ENCODE data around the gene FRAT1.
"Not testable (repeated sequence)": the region's sequence is repeated elsewhere in the genome, so short reads cannot be mapped to it uniquely, and the experiment has no call there.

Gene FRAT1

DNA sequence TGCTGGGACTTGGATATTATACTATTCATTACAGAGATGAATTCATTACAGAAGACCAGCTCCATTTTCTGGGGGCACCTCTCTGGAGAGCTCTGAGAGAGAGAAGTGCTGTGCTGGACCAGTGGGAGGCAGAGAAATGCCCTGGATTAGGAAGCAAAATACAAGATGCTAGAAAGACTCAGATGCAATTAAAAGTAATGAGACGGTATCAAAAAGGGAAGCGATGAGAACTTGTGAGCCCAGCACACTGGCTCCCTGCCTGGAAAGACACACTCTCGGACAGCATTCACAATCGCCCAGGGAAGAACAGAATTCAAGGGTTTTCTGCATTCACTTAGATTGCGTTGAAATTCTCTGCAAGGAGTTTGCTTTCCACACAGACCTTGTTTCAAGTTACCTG, 19.0 kb downstream of the FRAT1 start:
- FAIRE-seq: no peak
- no peak for TF ChIP-seq POLR2AphosphoS5 (IDR thresholded peaks at IDR 0.05; ENCODE audit: low read depth, low read length)
- TF ChIP-seq TAF1 (IDR thresholded peaks at IDR 0.05; ENCODE audit: borderline replicate concordance, low read depth, low read length): no peak
- TF ChIP-seq POLR2A (IDR thresholded peaks at IDR 0.05; ENCODE audit: low read depth, low read length): no peak
- DNase-seq (ENCODE audit: insufficient read length): no peak

- TF ChIP-seq POLR2AphosphoS5 (IDR thresholded peaks at IDR 0.05; ENCODE audit: low read depth, low read length): no peak
- TF ChIP-seq TAF1 (IDR thresholded peaks at IDR 0.05; ENCODE audit: borderline replicate concordance, low read depth, low read length): no peak
- TF ChIP-seq POLR2A (IDR thresholded peaks at IDR 0.05; ENCODE audit: low read depth, low read length): no peak
- FAIRE-seq (no peak), DNase-seq (ENCODE audit: insufficient read length) (no peak)
Observed at GRCh38 chr10:97341416-97341815, 22.3 kb downstream of the FRAT1 start.

- not testable (repeated sequence) for FAIRE-seq; DNase-seq (ENCODE audit: insufficient read length)
Observed at GRCh38 chr10:97343664-97344063, 24.6 kb downstream of the FRAT1 start.

GRCh38 chr10:97347317-97347716, 28.2 kb downstream of the FRAT1 start:
- TF ChIP-seq POLR2A (IDR thresholded peaks at IDR 0.05; ENCODE audit: low read depth, low read length) (no peak), POLR2AphosphoS5 (IDR thresholded peaks at IDR 0.05; ENCODE audit: low read depth, low read length) (no peak), TAF1 (IDR thresholded peaks at IDR 0.05; ENCODE audit: borderline replicate concordance, low read depth, low read length) (no peak)
- DNase-seq (ENCODE audit: insufficient read length): no peak
- no peak for FAIRE-seq

DNA sequence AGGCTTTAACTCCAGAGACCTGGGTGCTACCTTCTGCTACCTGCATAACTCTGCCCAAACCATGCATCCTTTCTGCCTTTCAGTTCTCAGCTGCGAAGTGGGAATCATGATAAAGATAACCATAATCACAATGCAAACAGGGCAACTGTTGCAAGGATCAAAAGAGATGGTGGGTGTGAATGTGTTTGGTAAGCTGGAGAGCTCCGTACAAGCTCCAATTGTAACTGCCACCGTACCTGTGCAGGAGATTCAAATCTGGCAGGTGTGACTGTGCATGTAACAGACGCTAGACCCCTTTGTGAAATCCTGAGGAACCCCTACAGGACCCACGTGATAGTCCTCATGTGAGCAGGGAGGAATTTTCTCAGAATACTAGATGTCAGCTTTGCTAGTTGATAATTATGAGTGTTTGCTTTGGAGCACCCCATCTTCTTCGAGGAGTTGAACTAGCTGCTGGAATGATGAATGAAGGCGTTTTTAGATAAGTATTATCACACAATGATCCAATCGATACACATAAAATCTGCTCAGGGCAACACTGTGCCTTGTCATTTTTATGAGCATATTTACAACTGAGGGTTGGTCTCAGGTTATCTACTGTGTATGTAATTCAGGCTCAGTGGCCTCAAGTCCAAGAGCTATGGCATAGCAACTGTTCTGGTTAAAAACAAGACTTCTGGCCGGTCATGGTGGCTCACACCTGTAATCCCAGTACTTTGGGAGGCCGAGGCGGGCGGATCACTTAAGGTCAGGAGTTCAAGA, 30.9 kb downstream of the FRAT1 start:
- DNase-seq (ENCODE audit: insufficient read length): no peak
- no peak for TF ChIP-seq POLR2AphosphoS5 (IDR thresholded peaks at IDR 0.05; ENCODE audit: low read depth, low read length)
- TF ChIP-seq POLR2A (IDR thresholded peaks at IDR 0.05; ENCODE audit: low read depth, low read length): no peak
- no peak for TF ChIP-seq TAF1 (IDR thresholded peaks at IDR 0.05; ENCODE audit: borderline replicate concordance, low read depth, low read length)
- no peak for FAIRE-seq

GRCh38 chr10:97353945-97354344, 34.9 kb downstream of the FRAT1 start:
- DNase-seq (ENCODE audit: insufficient read length): no peak
- TF ChIP-seq TAF1 (IDR thresholded peaks at IDR 0.05; ENCODE audit: borderline replicate concordance, low read depth, low read length) (no peak), POLR2AphosphoS5 (IDR thresholded peaks at IDR 0.05; ENCODE audit: low read depth, low read length) (no peak)
- FAIRE-seq: no peak

DNA sequence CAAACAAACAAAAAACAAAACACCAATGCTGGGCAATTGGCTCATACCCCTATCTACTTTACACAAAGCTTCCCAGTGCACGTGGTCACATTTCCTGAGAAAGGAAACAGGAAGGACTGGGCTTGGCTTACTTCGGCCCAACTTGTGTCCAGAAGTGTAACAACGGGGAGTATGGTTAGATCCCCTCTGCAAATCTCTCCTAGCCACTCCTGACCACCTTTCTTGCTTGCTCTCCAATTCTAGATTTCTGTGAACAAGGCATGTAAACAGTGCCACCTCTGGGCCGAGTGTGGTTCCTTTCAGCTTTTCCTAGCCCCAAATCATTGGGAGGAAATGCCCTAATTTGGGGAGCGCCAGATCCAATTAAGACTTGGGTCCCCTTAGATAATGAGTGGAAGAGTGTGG, 36.5 kb downstream of the FRAT1 start:
- TF ChIP-seq POLR2A (IDR thresholded peaks at IDR 0.05; ENCODE audit: low read depth, low read length): no peak
- TF ChIP-seq TAF1 (IDR thresholded peaks at IDR 0.05; ENCODE audit: borderline replicate concordance, low read depth, low read length): no peak
- TF ChIP-seq POLR2AphosphoS5 (IDR thresholded peaks at IDR 0.05; ENCODE audit: low read depth, low read length): no peak
- FAIRE-seq: no peak
- DNase-seq (ENCODE audit: insufficient read length): no peak

- no peak for FAIRE-seq
- TF ChIP-seq POLR2AphosphoS5 (IDR thresholded peaks at IDR 0.05; ENCODE audit: low read depth, low read length) (no peak), POLR2A (IDR thresholded peaks at IDR 0.05; ENCODE audit: low read depth, low read length) (no peak), TAF1 (IDR thresholded peaks at IDR 0.05; ENCODE audit: borderline replicate concordance, low read depth, low read length) (no peak)
- no peak for DNase-seq (ENCODE audit: insufficient read length)
Observed at GRCh38 chr10:97356318-97356914, 37.3 kb downstream of the FRAT1 start.

GRCh38 chr10:97356918-97357317, 37.8 kb downstream of the FRAT1 start:
- TF ChIP-seq TAF1 (IDR thresholded peaks at IDR 0.05; ENCODE audit: borderline replicate concordance, low read depth, low read length): no peak
- no peak for TF ChIP-seq POLR2A (IDR thresholded peaks at IDR 0.05; ENCODE audit: low read depth, low read length)
- TF ChIP-seq POLR2AphosphoS5 (IDR thresholded peaks at IDR 0.05; ENCODE audit: low read depth, low read length): no peak
- FAIRE-seq (no peak), DNase-seq (ENCODE audit: insufficient read length) (no peak)

DNA sequence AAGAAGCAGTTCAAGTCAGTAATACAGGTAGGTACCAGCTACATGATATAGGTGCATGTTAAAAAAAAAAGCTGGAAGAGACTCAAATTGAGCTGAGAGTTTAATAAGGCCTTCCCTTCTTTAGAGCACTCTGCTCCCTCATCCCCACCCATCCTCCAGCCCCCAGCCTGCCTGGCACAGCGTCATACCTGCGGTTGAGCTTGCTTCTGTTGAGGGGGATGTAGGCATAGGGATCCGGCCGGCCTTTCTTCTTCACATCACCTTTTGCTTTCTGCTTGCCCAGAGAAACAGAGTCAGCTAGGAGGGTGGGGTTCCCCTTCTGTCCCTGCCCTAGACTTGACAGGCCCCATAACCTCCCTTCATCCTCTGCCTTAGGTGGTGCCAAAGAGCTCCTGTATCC, 39.3 kb downstream of the FRAT1 start:
- FAIRE-seq: no peak

GRCh38 chr10:97358781-97359180, 39.7 kb downstream of the FRAT1 start:
- FAIRE-seq (no peak), DNase-seq (ENCODE audit: insufficient read length) (no peak)
- TF ChIP-seq POLR2AphosphoS5 (IDR thresholded peaks at IDR 0.05; ENCODE audit: low read depth, low read length) (no peak), POLR2A (IDR thresholded peaks at IDR 0.05; ENCODE audit: low read depth, low read length) (no peak), TAF1 (IDR thresholded peaks at IDR 0.05; ENCODE audit: borderline replicate concordance, low read depth, low read length) (no peak)

More for the DNA sequence above, 39.3 kb downstream of the FRAT1 start:
- no peak for DNase-seq (ENCODE audit: insufficient read length)
- TF ChIP-seq POLR2A (IDR thresholded peaks at IDR 0.05; ENCODE audit: low read depth, low read length): no peak
- TF ChIP-seq TAF1 (IDR thresholded peaks at IDR 0.05; ENCODE audit: borderline replicate concordance, low read depth, low read length): no peak
- no peak for TF ChIP-seq POLR2AphosphoS5 (IDR thresholded peaks at IDR 0.05; ENCODE audit: low read depth, low read length)

Measured in GM12892 (cell line).